Germinal center (tissue), 1 donor: ENCODE data around the gene AGT.

Experiments
- DNase-seq: peaks from one replicate; pipeline ENCODE4 v3.0.0; 2012; ENCODE audit warnings: mixed read lengths, low spot score

Gene AGT

GRCh38 chr1:230713915-230714764, at the start of gene AGT:
Gene AGT (minus strand): TSS chr1:230714122. CDS start chr1:230710823, 3,299 bp downstream.
- no peak for DNase-seq

GRCh38 chr1:230761443-230762167, 47.7 kb upstream of the AGT start:
- DNase-seq: no peak

- no peak for DNase-seq
Measured at GRCh38 chr1:230760360-230760827, 46.5 kb upstream of the AGT start.

- no peak for DNase-seq
Measured at GRCh38 chr1:230759369-230760065, 45.6 kb upstream of the AGT start.

GRCh38 chr1:230758709-230759368, 44.9 kb upstream of the AGT start:
- DNase-seq: no peak

GRCh38 chr1:230757856-230758708, 44.2 kb upstream of the AGT start:
- DNase-seq: no peak

GRCh38 chr1:230754796-230755195, 40.9 kb upstream of the AGT start:
- DNase-seq: no peak

GRCh38 chr1:230753586-230754251, 39.8 kb upstream of the AGT start:
- peak; percentile 24 for DNase-seq

GRCh38 chr1:230753191-230753585, 39.3 kb upstream of the AGT start:
- DNase-seq: no peak

- no peak for DNase-seq
Measured at GRCh38 chr1:230752407-230752806, 38.5 kb upstream of the AGT start.

- no peak for DNase-seq
Measured at GRCh38 chr1:230750986-230751625, 37.2 kb upstream of the AGT start.

GRCh38 chr1:230750576-230750975, 36.7 kb upstream of the AGT start:
- no peak for DNase-seq

GRCh38 chr1:230749635-230750034, 35.7 kb upstream of the AGT start:
- no peak for DNase-seq

GRCh38 chr1:230749150-230749549, 35.2 kb upstream of the AGT start:
- DNase-seq: peak; percentile 7

- no peak for DNase-seq
Measured at GRCh38 chr1:230747890-230748800, 34.2 kb upstream of the AGT start.

- DNase-seq: no peak
Measured at GRCh38 chr1:230747127-230747730, 33.3 kb upstream of the AGT start, which contains the start of gene CAPN9. Gene CAPN9 (plus strand): TSS chr1:230747388. CDS start chr1:230747497, 109 bp downstream.

GRCh38 chr1:230746617-230747016, 32.7 kb upstream of the AGT start:
- DNase-seq: no peak

- no peak for DNase-seq
Measured at GRCh38 chr1:230745071-230745470, 31.1 kb upstream of the AGT start.
